ENCODE data around the gene SCUBE2. TPM values are rescaled to one million over a fixed set of nuclear protein-coding genes. Genes with fewer than 3 reads are reported as not detected.
A peak's percentile ranks its signal among the peaks of the same experiment; 100 is the strongest.
"Not testable (repeated sequence)": the region's sequence is repeated elsewhere in the genome, so short reads cannot be mapped to it uniquely, and the experiment has no call there.

SCUBE2 gene
- total RNA-seq, 1 donor from 2014 or later = not detected

- Mint-ChIP-seq H3K4me3 (no peak overlapping the region), H3K4me1 (peaks cover 13% of the 10 kb centered on the region), H3K9me3 (no peaks in the 10 kb centered on the region), H3K27ac (no peak overlapping the region), H3K27me3 (peaks cover 2% of the 10 kb centered on the region), H3K36me3 (ENCODE audit: low read depth) (no peaks in the 10 kb centered on the region)
- no peak for DNase-seq
- intact Hi-C loops (cut with micrococcal nuclease) = no loop called here
Measured at GRCh38 chr11:8988329-8989234, 102.8 kb downstream of the SCUBE2 start.

- Mint-ChIP-seq H3K4me3 (no peak overlapping the region), H3K27me3 (peaks cover 2% of the 10 kb centered on the region), H3K36me3 (ENCODE audit: low read depth) (no peaks in the 10 kb centered on the region), H3K4me1 (peaks cover 13% of the 10 kb centered on the region), H3K27ac (no peak overlapping the region), H3K9me3 (no peaks in the 10 kb centered on the region)
- peak; percentile 74 for DNase-seq
- intact Hi-C loops (cut with micrococcal nuclease) = no loop called here
Measured at GRCh38 chr11:8987446-8987845, 104.0 kb downstream of the SCUBE2 start.

DNA sequence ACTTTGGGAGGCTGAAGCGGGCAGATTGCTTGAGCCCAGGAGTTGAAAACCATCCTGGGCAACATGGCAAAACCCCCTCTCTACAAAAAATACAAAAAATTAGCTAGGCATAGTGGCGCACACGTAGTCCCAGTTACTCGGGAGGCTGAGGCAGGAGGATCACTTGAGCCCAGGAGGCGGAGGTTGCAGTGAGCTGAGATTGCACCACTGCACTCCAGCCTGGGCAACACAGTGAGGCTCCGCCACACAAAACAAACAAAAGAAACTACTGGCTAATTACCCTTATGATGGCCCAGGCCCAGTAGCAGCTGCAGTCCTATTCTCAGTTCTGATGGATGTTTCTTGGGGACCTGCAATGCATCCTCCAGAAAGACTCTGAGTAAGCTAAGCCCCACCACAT lies 104.6 kb downstream of the SCUBE2 start:
- intact Hi-C loops (cut with micrococcal nuclease); H3K27me3 Mint-ChIP-seq; DNase-seq; H3K27ac Mint-ChIP-seq; H3K4me3 Mint-ChIP-seq; H3K9me3 Mint-ChIP-seq; H3K36me3 Mint-ChIP-seq (ENCODE audit: low read depth): not testable (repeated sequence)
- H3K4me1 Mint-ChIP-seq = peaks cover 13% of the 10 kb centered on the region

DNA sequence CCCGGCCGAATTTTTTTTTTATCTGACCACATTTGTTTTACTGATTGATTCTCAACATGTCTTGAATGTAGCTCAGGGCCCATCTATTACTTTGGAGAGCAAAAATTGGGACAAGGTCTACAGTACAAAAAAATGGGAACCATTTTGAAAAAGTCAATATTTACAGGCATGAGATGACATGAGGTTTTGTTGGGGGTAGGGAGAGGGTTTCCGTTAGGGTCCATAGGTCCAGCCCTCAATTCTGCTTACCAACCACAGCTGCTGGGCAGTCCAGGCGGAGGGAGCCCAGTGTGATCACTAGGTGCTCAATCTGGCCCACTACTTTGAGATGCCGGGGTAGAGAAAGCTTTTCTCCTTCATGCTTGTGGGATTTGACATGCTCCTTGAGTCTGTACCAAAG lies 105.9 kb downstream of the SCUBE2 start:
- H3K4me1 Mint-ChIP-seq = peaks cover 13% of the 10 kb centered on the region
- no peaks in the 10 kb centered on the region for H3K9me3 Mint-ChIP-seq
- no peak overlapping the region for H3K27ac Mint-ChIP-seq
- H3K36me3 Mint-ChIP-seq (ENCODE audit: low read depth) = no peaks in the 10 kb centered on the region
- H3K4me3 Mint-ChIP-seq = no peak overlapping the region
- peaks cover 2% of the 10 kb centered on the region for H3K27me3 Mint-ChIP-seq
- intact Hi-C loops (cut with micrococcal nuclease) = no loop called here
- DNase-seq = no peak

DNA sequence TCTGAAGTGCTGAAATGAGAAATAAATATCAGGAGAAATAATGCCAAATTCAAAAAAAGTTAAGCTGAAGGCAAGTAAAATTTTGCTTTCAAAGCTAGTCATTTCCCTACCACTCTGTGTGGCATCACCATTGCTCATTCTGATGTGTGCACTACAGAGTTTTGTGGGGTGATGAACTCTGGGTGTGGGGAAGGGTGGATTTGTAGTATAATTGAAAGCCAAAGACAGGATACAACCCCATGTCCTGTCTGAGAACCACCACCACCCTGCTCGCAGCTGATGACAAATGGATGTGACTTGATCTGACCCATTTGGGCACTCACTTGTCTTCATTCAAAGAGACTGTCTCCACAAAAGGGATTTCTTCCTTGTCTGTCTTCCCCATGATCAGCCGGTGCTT lies 107.8 kb downstream of the SCUBE2 start:
- Mint-ChIP-seq H3K27ac (no peak overlapping the region), H3K9me3 (no peaks in the 10 kb centered on the region), H3K27me3 (no peaks in the 10 kb centered on the region), H3K36me3 (ENCODE audit: low read depth) (peaks cover 2% of the 10 kb centered on the region), H3K4me1 (peaks cover 10% of the 10 kb centered on the region), H3K4me3 (no peak overlapping the region)
- DNase-seq = no peak
- intact Hi-C loops (cut with micrococcal nuclease) = no loop called here

DNA sequence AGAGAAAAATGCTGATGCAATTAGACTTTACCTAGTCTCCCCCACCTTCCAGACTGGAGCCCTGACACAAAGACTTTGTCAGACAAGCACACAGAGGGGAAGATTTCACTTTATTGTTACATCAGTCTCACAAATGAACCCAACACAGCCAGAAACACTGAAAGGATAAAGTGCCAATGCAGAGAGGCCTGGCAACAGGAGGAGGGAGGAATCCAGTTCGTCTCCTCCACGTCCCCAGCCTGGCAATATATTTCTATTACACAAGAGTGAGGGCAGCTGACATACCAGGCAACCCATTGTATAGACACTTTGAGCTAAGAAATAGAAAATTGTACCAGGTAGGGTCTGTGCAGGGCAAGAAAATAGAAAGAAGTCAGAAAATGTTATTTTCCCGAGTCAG lies 110.9 kb downstream of the SCUBE2 start:
- intact Hi-C loops (cut with micrococcal nuclease) = no loop called here
- Mint-ChIP-seq H3K36me3 (ENCODE audit: low read depth) (peaks cover 2% of the 10 kb centered on the region), H3K4me1 (peaks cover 3% of the 10 kb centered on the region), H3K4me3 (no peak overlapping the region), H3K27ac (no peak overlapping the region), H3K9me3 (no peaks in the 10 kb centered on the region), H3K27me3 (no peaks in the 10 kb centered on the region)
- no peak for DNase-seq

- H3K36me3 Mint-ChIP-seq (ENCODE audit: low read depth); H3K4me1 Mint-ChIP-seq; H3K4me3 Mint-ChIP-seq; intact Hi-C loops (cut with micrococcal nuclease); DNase-seq; H3K27ac Mint-ChIP-seq; H3K9me3 Mint-ChIP-seq; H3K27me3 Mint-ChIP-seq: not testable (repeated sequence)
Measured at GRCh38 chr11:8979365-8979764, 112.0 kb downstream of the SCUBE2 start.

DNA sequence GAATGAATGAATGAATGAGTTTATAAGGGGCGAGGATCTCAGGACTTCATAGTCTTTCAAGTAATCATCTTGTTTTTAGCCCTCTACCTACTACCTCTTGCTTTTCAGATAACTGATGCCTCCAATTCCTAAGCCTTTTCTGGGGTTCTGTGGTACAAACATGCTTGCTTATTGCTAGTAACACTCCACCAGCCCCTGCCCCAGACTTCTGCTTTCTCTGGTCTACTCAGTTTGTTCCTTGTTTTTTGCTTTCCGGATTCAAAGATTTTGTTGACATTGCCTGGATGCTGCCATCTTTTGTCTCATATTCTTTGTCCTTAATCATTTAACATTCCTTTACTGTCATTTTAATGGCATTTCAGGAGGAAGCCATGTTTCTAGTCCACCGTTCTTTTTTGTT lies 118.3 kb downstream of the SCUBE2 start:
- Mint-ChIP-seq H3K4me3 (no peak overlapping the region), H3K27me3 (no peaks in the 10 kb centered on the region), H3K4me1 (no peaks in the 10 kb centered on the region), H3K27ac (no peak overlapping the region), H3K9me3 (no peaks in the 10 kb centered on the region), H3K36me3 (ENCODE audit: low read depth) (no peaks in the 10 kb centered on the region)
- intact Hi-C loops (cut with micrococcal nuclease) = no loop called here
- DNase-seq = no peak

DNA sequence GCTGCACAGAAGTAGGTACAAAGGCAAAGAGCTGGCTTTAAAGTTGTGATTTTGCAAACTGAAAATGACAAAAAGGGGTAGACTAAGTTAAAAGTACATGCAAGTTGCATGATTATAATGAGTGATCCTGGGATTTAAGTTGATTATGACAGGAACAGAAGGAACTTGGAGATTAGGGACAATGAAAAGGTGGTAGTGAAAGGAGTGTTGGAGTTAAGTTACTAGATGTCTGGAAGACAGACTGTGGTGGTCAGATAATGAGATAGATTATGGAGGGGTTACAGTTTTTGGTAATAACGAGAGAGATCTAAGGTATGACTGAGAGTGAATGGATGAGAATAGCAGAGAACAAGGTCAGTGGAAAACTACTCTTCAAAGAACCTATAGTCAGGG lies 119.5 kb downstream of the SCUBE2 start:
- Mint-ChIP-seq H3K4me1 (peaks cover 2% of the 10 kb centered on the region), H3K4me3 (no peak overlapping the region), H3K27ac (no peak overlapping the region), H3K9me3 (no peaks in the 10 kb centered on the region), H3K36me3 (ENCODE audit: low read depth) (no peaks in the 10 kb centered on the region), H3K27me3 (no peaks in the 10 kb centered on the region)
- DNase-seq = no peak
- intact Hi-C loops (cut with micrococcal nuclease) = no loop called here

- H3K27ac Mint-ChIP-seq = no peak overlapping the region
- H3K9me3 Mint-ChIP-seq = no peaks in the 10 kb centered on the region
- no peak overlapping the region for H3K4me3 Mint-ChIP-seq
- H3K36me3 Mint-ChIP-seq (ENCODE audit: low read depth) = no peaks in the 10 kb centered on the region
- no peak for DNase-seq
- no peaks in the 10 kb centered on the region for H3K27me3 Mint-ChIP-seq
- intact Hi-C loops (cut with micrococcal nuclease) = no loop called here
- peaks cover 7% of the 10 kb centered on the region for H3K4me1 Mint-ChIP-seq
Measured at GRCh38 chr11:8971196-8971923, 120.0 kb downstream of the SCUBE2 start.

Other genes starting within 250 kb of the SCUBE2 start
- 25.1 and 31.7 TPM in 2 replicates for gene AKIP1, start 180.4 kb downstream of the SCUBE2 start, total RNA-seq
- gene C11orf16, start 158.7 kb downstream of the SCUBE2 start, total RNA-seq = not detected in 2 replicates
- not detected in 2 replicates for gene ASCL3, start 148.6 kb downstream of the SCUBE2 start, total RNA-seq
- 25.2 and 26.5 TPM in 2 replicates for gene TMEM9B, start 127.2 kb downstream of the SCUBE2 start, total RNA-seq
- 4.8 and 5.3 TPM in 2 replicates for gene NRIP3, start 87.6 kb downstream of the SCUBE2 start, total RNA-seq
- gene DENND5A, start 173.8 kb upstream of the SCUBE2 start, total RNA-seq = 59.9 and 60.7 TPM in 2 replicates
- gene TMEM41B, start 223.0 kb upstream of the SCUBE2 start, total RNA-seq = 26.5 and 30.5 TPM in 2 replicates